Activated T-helper 1 cell treated with anti-CD3 and anti-CD28 coated beads, Interleukin-2, amount 50 U/mL, for 16 hours (primary cell): ENCODE results near the gene CNTFR.

ENCODE experiments used
- DNase-seq, 2 donors: peaks; one replicate each; pipeline ENCODE4 v3.0.0-alpha.2; 2020; ENCODE audit warnings: low read depth in 1 of 2, low spot score in 1 of 2

CNTFR gene

GRCh38 chr9:34572628-34573027 lies 16.9 kb downstream of the CNTFR start:
- DNase-seq, result no peak

- no peak for DNase-seq
Observed at GRCh38 chr9:34572092-34572491, 17.4 kb downstream of the CNTFR start.

GRCh38 chr9:34571481-34571810 lies 18.1 kb downstream of the CNTFR start:
- no peak for DNase-seq

- no peak for DNase-seq
Observed at GRCh38 chr9:34570809-34571480, 18.6 kb downstream of the CNTFR start.

GRCh38 chr9:34570376-34570775 lies 19.1 kb downstream of the CNTFR start:
- DNase-seq, result no peak

GRCh38 chr9:34568774-34569173 lies 20.8 kb downstream of the CNTFR start:
- DNase-seq, result no peak

GRCh38 chr9:34568133-34568532 lies 21.4 kb downstream of the CNTFR start:
- no peak for DNase-seq

GRCh38 chr9:34566972-34567371 lies 22.6 kb downstream of the CNTFR start:
- DNase-seq, result no peak

- DNase-seq, result no peak
Observed at GRCh38 chr9:34566322-34566721, 23.2 kb downstream of the CNTFR start.

- no peak for DNase-seq
Observed at GRCh38 chr9:34565856-34566255, 23.7 kb downstream of the CNTFR start.

GRCh38 chr9:34564617-34565016 lies 24.9 kb downstream of the CNTFR start:
- DNase-seq, result no peak

- DNase-seq, result no peak
Observed at GRCh38 chr9:34563262-34563661, 26.3 kb downstream of the CNTFR start.

- no peak for DNase-seq
Observed at GRCh38 chr9:34562135-34562745, 27.3 kb downstream of the CNTFR start.

- no peak for DNase-seq
Observed at GRCh38 chr9:34560599-34561214, 28.8 kb downstream of the CNTFR start.

- no peak for DNase-seq
Observed at GRCh38 chr9:34559624-34560455, 29.7 kb downstream of the CNTFR start.

GRCh38 chr9:34558919-34559623 lies 30.5 kb downstream of the CNTFR start:
- DNase-seq, result no peak

GRCh38 chr9:34558364-34558763 lies 31.2 kb downstream of the CNTFR start:
- no peak for DNase-seq

- DNase-seq, result no peak
Observed at GRCh38 chr9:34557426-34558321, 31.9 kb downstream of the CNTFR start.

GRCh38 chr9:34556949-34557348 lies 32.6 kb downstream of the CNTFR start:
- DNase-seq, result no peak

- DNase-seq, result no peak
Observed at GRCh38 chr9:34555936-34556525, 33.5 kb downstream of the CNTFR start.
